PC-9 (cell line): ENCODE results near the gene TRDN. TPM values are rescaled to one million over a fixed set of nuclear protein-coding genes. Genes with fewer than 3 reads are reported as not detected.

Experiments
- BruUV-seq: library from RNA; stranded (reverse); fragments of 400-500 nt; replicated peaks from 2 replicates; lab custom pipeline; 2021; lab: Mats Ljungman, UMichigan
- CTCF ChIA-PET: fragments of 300-600 bp; sonication (Branson Sonifier 250); formaldehyde crosslinking; loops from one replicate; lab custom pipeline; 2022; ENCODE audit warnings: antibody characterized with exemption; lab: Charles Lee
- POLR2A ChIA-PET: fragments of 300-600 bp; sonication (Branson Sonifier 250); formaldehyde crosslinking; loops from one replicate; lab custom pipeline; 2022; ENCODE audit warnings: antibody characterized with exemption; ENCODE audit not compliant: unreplicated experiment; lab: Charles Lee
- DNase-seq, 2 experiments: peaks; one replicate each; pipeline versions ENCODE4 v3.0.0 to v3.0.0-alpha.2; 2015 to 2022; ENCODE audit warnings: mixed read lengths in 1 of 2
- H2AFZ ChIP-seq: fragments of 200-600 bp; sonication (generic); 2 replicates; pipeline ENCODE4 v1.8.1; 2017; ENCODE audit warnings: antibody characterized with exemption
- H3F3A ChIP-seq: fragments of 200-600 bp; sonication (generic); 2 replicates; pipeline ENCODE4 v1.8.1; 2017; ENCODE audit warnings: antibody characterized with exemption, mild to moderate bottlenecking, low read depth; ENCODE audit not compliant: insufficient read depth
- H3K27ac ChIP-seq: fragments of 200-600 bp; sonication (generic); 2 replicates; pipeline ENCODE4 v1.6.1; 2016; ENCODE audit warnings: mixed run types
- H3K27me3 ChIP-seq: fragments of 200-600 bp; sonication (generic); 2 replicates; pipeline ENCODE4 v1.6.1; 2016; ENCODE audit warnings: low read depth, mixed run types; ENCODE audit not compliant: insufficient read depth
- H3K36me3 ChIP-seq: fragments of 200-600 bp; sonication (generic); 2 replicates; pipeline ENCODE4 v1.6.1; 2016; ENCODE audit warnings: low read depth, mixed run types
- H3K4me1 ChIP-seq: fragments of 200-600 bp; sonication (generic); replicated peaks from 2 replicates; pipeline ENCODE4 v1.6.1; 2016; ENCODE audit warnings: mixed run types; ENCODE audit not compliant: insufficient read depth
- H3K4me2 ChIP-seq: fragments of 200-600 bp; sonication (generic); 2 replicates; pipeline ENCODE4 v1.6.1; 2017; ENCODE audit warnings: mixed run types
- H3K4me3 ChIP-seq: fragments of 200-600 bp; sonication (generic); 2 replicates; pipeline ENCODE4 v1.6.1; 2016; ENCODE audit warnings: mixed run types
- H3K79me2 ChIP-seq: fragments of 200-600 bp; sonication (generic); 2 replicates; pipeline ENCODE4 v1.6.1; 2017; ENCODE audit warnings: low read depth, mixed run types
- H3K9me2 ChIP-seq: fragments of 200-600 bp; sonication (generic); 2 replicates; pipeline ENCODE4 v1.8.1; 2017; ENCODE audit warnings: mild to moderate bottlenecking; ENCODE audit not compliant: insufficient read depth
- H3K9me3 ChIP-seq: fragments of 200-600 bp; sonication (generic); 2 replicates; pipeline ENCODE4 v1.8.1; 2016; ENCODE audit warnings: low read depth; ENCODE audit not compliant: insufficient read depth
- H4K20me1 ChIP-seq: fragments of 200-600 bp; sonication (generic); 2 replicates; pipeline ENCODE4 v1.8.1; 2017; ENCODE audit not compliant: insufficient read depth
- EZH2 ChIP-seq: fragments of 200-600 bp; sonication (generic); IDR thresholded peaks from 2 replicates; pipeline ENCODE4 v1.8.0; 2017; ENCODE audit warnings: antibody characterized with exemption, low read depth
- intact Hi-C: fragments of 100-400 bp; cut with micrococcal nuclease; formaldehyde crosslinking; loops from one replicate; pipeline ENCODE4 v1.10.0; 2022; ENCODE audit not compliant: unreplicated experiment
- total RNA-seq: library from RNA; stranded (reverse); gene quantifications from 2 replicates; pipeline ENCODE4 v1.2.3, GENCODE V29; 2021
- TF ChIP-seq, protein P1 (sequence below): fragments of 200-600 bp; sonication (generic); conservative IDR thresholded peaks from 2 replicates; pipeline ENCODE4 v1.6.1; 2017; ENCODE audit warnings: mixed run types, antibody characterized with exemption, mild to moderate bottlenecking, moderate library complexity

TRDN gene
- total RNA-seq, 1 experiment from 2014 or later = not detected

- TF ChIP-seq, protein P1, sequence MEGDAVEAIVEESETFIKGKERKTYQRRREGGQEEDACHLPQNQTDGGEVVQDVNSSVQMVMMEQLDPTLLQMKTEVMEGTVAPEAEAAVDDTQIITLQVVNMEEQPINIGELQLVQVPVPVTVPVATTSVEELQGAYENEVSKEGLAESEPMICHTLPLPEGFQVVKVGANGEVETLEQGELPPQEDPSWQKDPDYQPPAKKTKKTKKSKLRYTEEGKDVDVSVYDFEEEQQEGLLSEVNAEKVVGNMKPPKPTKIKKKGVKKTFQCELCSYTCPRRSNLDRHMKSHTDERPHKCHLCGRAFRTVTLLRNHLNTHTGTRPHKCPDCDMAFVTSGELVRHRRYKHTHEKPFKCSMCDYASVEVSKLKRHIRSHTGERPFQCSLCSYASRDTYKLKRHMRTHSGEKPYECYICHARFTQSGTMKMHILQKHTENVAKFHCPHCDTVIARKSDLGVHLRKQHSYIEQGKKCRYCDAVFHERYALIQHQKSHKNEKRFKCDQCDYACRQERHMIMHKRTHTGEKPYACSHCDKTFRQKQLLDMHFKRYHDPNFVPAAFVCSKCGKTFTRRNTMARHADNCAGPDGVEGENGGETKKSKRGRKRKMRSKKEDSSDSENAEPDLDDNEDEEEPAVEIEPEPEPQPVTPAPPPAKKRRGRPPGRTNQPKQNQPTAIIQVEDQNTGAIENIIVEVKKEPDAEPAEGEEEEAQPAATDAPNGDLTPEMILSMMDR = no peak
- no peak for TF ChIP-seq EZH2
- BruUV-seq = no TSS peak
- no peaks in the 10 kb centered on the region for H3K36me3 ChIP-seq
- H3K79me2 ChIP-seq = no peaks in the 10 kb centered on the region
- no peaks in the 10 kb centered on the region for H4K20me1 ChIP-seq
- no peak overlapping the region for H3K4me3 ChIP-seq
- intact Hi-C loops = no loop called here
- ChIA-PET CTCF (no interaction called here), POLR2A (no interaction called here)
- 0 out of 2 replicates have a peak overlapping the region, but pooled peaks have one; percentile 18 for H2AFZ ChIP-seq
- no peaks in the 10 kb centered on the region for H3K9me2 ChIP-seq
- no peak for DNase-seq
- no peaks in the 10 kb centered on the region for H3K27me3 ChIP-seq
- H3K27ac ChIP-seq = no peak overlapping the region
- no peaks in the 10 kb centered on the region for H3F3A ChIP-seq
- H3K9me3 ChIP-seq = no peaks in the 10 kb centered on the region
- no peak overlapping the region for H3K4me2 ChIP-seq
- no peaks in the 10 kb centered on the region for H3K4me1 ChIP-seq
These were observed 1.2 kb downstream of the TRDN start for GRCh38 chr6:123635567-123635966.

DNA sequence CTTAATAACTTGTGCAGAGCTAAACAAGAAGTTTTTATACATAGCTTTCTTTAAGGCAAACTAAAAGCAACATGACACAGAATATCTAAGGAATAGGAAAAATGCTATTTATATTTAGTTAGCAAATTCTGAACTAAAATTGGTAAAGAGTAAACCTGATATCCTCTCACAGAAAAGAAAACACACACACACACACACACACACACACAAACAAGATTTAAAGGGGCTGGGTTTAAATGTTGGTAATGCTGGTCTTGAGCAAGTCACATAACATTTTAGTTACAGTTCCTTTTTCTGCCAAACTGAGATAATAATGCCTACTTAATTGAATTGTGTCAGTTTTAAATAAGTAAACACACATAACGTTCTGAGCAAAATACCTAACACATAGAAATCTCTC is 1.6 kb downstream of the TRDN start:
- H2AFZ ChIP-seq = 0 out of 2 replicates have a peak overlapping the region, but pooled peaks have one; percentile 18
- intact Hi-C loops = no loop called here
- no peak for TF ChIP-seq EZH2
- TF ChIP-seq, protein P1 = no peak
- H3K9me2 ChIP-seq = no peaks in the 10 kb centered on the region
- H3F3A ChIP-seq = no peaks in the 10 kb centered on the region
- no peaks in the 10 kb centered on the region for H3K27me3 ChIP-seq
- no peaks in the 10 kb centered on the region for H3K79me2 ChIP-seq
- H4K20me1 ChIP-seq = no peaks in the 10 kb centered on the region
- ChIA-PET POLR2A (no interaction called here), CTCF (no interaction called here)
- no peaks in the 10 kb centered on the region for H3K36me3 ChIP-seq
- H3K27ac ChIP-seq = no peak overlapping the region
- H3K4me3 ChIP-seq = no peak overlapping the region
- no peak for DNase-seq
- H3K4me2 ChIP-seq = no peak overlapping the region
- BruUV-seq = no TSS peak
- no peaks in the 10 kb centered on the region for H3K4me1 ChIP-seq
- no peaks in the 10 kb centered on the region for H3K9me3 ChIP-seq

DNA sequence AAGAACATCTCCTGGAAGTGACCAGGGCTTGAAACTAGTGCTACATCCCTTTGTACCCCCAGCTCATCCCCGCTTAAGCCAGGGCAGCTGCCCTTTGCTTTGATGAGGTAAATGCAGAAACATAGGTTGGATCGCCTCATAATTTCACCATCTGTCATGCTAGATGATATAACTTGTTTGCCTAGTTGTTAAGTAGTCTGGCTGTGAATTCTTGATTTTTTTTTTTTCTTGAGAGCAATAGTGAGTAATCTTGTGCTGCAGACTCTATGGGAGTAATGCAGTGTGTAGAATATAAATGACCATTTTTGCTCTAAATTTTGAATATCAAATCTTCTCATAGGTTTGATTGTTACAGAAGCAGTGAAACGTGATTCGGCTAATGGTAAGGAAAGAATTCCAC is 4.1 kb downstream of the TRDN start:
- Histone ChIP-seq H3K4me1 (no peaks in the 10 kb centered on the region), H3K79me2 (no peaks in the 10 kb centered on the region), H3K36me3 (no peaks in the 10 kb centered on the region), H3F3A (no peaks in the 10 kb centered on the region), H3K27me3 (no peaks in the 10 kb centered on the region), H3K27ac (no peak overlapping the region), H3K4me3 (no peak overlapping the region), H3K4me2 (no peak overlapping the region), H2AFZ (no peak overlapping the region), H3K9me2 (no peaks in the 10 kb centered on the region), H3K9me3 (no peaks in the 10 kb centered on the region), H4K20me1 (no peaks in the 10 kb centered on the region)
- intact Hi-C loops = no loop called here
- BruUV-seq = no TSS peak
- TF ChIP-seq, protein P1 = no peak
- CTCF ChIA-PET = no interaction called here
- DNase-seq = no peak
- POLR2A ChIA-PET = no interaction called here
